Measurements from ENCODE around the gene ICOS. TPM values are rescaled to one million over a fixed set of nuclear protein-coding genes. Genes with fewer than 3 reads are reported as not detected.

Gene ICOS
- total and polyA plus RNA-seq, 2 of the 4 experiments (the other 2 are of a cell fraction) = not detected

GRCh38 chr2:203925512-203926158, 10.9 kb upstream of the ICOS start:
- WGBS, 2 experiments (ENCODE audit: extremely low coverage in 2 of 2, insufficient read length in 1 of 2) = no CpG with 5 or more reads among the region's 3 CpGs
- Histone ChIP-seq H3K27ac (ENCODE audit: insufficient read depth, low read length) (no peak overlapping the region), H3K4ac (ENCODE audit: low read depth, low read length) (no peak overlapping the region), H4K20me1 (ENCODE audit: insufficient read depth, low read length) (no peaks in the 10 kb centered on the region), H3K9ac (ENCODE audit: low read depth, low read length) (no peak overlapping the region), H2AFZ (replicated peaks; ENCODE audit: low read length, poor library complexity) (no peak overlapping the region), H3K4me3 (ENCODE audit: insufficient read depth, low read depth, low read length) (no peak overlapping the region), H3K18ac (ENCODE audit: low read depth, low read length) (no peak overlapping the region), H3K56ac (ENCODE audit: extremely low read depth, insufficient read depth, low read length) (no peak overlapping the region), H2BK5ac (ENCODE audit: low read depth, low read length, poor library complexity, severe bottlenecking) (no peak overlapping the region), H4K8ac (ENCODE audit: low read depth in 2 of 2, low read length in 2 of 2) (no peak overlapping the region), H3K9me1 (ENCODE audit: insufficient read depth, low read length) (no peaks in the 10 kb centered on the region), H4K5ac (ENCODE audit: low read depth, low read length) (no peak overlapping the region), H2BK15ac (ENCODE audit: low read depth, low read length) (no peak overlapping the region), H3K79me1 (ENCODE audit: low read depth in 1 of 2, low read length in 2 of 2) (no peaks in the 10 kb centered on the region), H3K23ac (ENCODE audit: low read depth, low read length) (no peak overlapping the region), H4K91ac (ENCODE audit: insufficient read depth, low read depth, low read length) (no peak overlapping the region), H2BK20ac (ENCODE audit: low read depth, low read length) (no peak overlapping the region), H2AK5ac (ENCODE audit: low read depth, low read length) (no peak overlapping the region), H3K27me3 (ENCODE audit: control insufficient read depth, insufficient read depth, low read length) (peaks cover 4% of the 10 kb centered on the region), H3K4me2 (ENCODE audit: low read depth, low read length) (no peak overlapping the region), H2BK120ac (ENCODE audit: low read depth, low read length) (no peak overlapping the region), H3K36me3 (ENCODE audit: control insufficient read depth, insufficient read depth, low read length) (no peaks in the 10 kb centered on the region), H3K4me1 (ENCODE audit: control insufficient read depth, insufficient read depth, low read length) (no peaks in the 10 kb centered on the region), H3K9me3 (ENCODE audit: control insufficient read depth, insufficient read depth, low read length) (no peaks in the 10 kb centered on the region), H3K14ac (replicated peaks; ENCODE audit: low read depth, low read length) (no peak overlapping the region), H2AK9ac (replicated peaks; ENCODE audit: low read depth, low read length, poor library complexity) (no peak overlapping the region)
- TF ChIP-seq MXI1 (IDR thresholded peaks at IDR 0.05; ENCODE audit: borderline replicate concordance, low read depth, low read length) (no peak), MAFK (IDR thresholded peaks at IDR 0.05; ENCODE audit: low read depth, low read length) (peak; percentile 32; the same call in 1 of the 2 replicates)
- dilution Hi-C loops (cut with HindIII; ENCODE audit: low sequenced_read_pairs, unreplicated experiment) = no loop called here
- ChIA-PET POLR2A (ENCODE audit: unreplicated experiment) (no interaction called here), CTCF (no interaction called here)
- in situ Hi-C loops (cut with MboI; ENCODE audit: low sequenced_read_pairs) = no loop called here
- no TSS peak for BruUV-seq (replicated peaks)
- no peak for ATAC-seq (ENCODE audit: low read depth)
- DNase-seq = no peak
- intact Hi-C loops (cut with micrococcal nuclease) = no loop called here

All from IMR-90 (cell line).